Measurements from ENCODE around the gene PABPN1L. TPM values are rescaled to one million over a fixed set of nuclear protein-coding genes. Genes with fewer than 3 reads are reported as not detected.

Gene PABPN1L
- total and polyA plus RNA-seq, 10 of the 15 experiments (the other 5 are each of a cell fraction or from before 2014, with no cell fraction given): not detected

DNA sequence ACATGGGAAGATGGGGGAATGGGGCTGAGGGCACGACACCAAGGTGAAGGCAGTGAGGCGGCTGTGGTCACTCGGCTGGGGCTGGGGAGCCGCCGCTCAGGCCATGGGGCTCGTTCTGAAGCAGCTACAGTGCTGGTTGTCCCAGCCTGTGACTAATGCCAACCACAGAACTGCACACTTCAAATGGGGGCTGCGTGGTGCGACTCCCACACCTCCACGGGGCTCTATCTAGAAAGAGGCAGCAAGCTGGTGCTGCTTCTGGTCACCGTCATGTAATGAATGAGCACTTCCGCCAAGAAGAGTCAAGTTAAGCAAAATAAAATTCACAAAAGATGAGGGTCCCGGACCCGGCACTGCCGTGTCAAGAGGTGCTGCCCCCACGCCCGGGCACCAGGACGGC lies 29.7 kb downstream of the PABPN1L start:
- H3K4me3 ChIP-seq: no peak overlapping the region
- H3K27me3 ChIP-seq (replicated peaks in 1 of 2; ENCODE audit: control insufficient read depth in 2 of 2, insufficient read depth in 2 of 2, low read length in 1 of 2): no peaks in the 10 kb centered on the region
- TF ChIP-seq BMI1 (IDR thresholded peaks at IDR 0.05; ENCODE audit: borderline replicate concordance) (no peak), HDAC2 (IDR thresholded peaks at IDR 0.05) (no peak), ZZZ3 (IDR thresholded peaks at IDR 0.05; ENCODE audit: control insufficient read depth, insufficient read length, low read depth) (no peak), NR2C2 (IDR thresholded peaks at IDR 0.05; ENCODE audit: borderline replicate concordance, control insufficient read depth, insufficient read length, low read depth) (no peak), JUNB (IDR thresholded peaks at IDR 0.05) (no peak), JUND (IDR thresholded peaks at IDR 0.05; ENCODE audit: low read depth, low read length) (no peak), POLR2AphosphoS2 (IDR thresholded peaks at IDR 0.05; ENCODE audit: low read depth, low read length) (no peak)
- TF ChIP-seq, protein P1, sequence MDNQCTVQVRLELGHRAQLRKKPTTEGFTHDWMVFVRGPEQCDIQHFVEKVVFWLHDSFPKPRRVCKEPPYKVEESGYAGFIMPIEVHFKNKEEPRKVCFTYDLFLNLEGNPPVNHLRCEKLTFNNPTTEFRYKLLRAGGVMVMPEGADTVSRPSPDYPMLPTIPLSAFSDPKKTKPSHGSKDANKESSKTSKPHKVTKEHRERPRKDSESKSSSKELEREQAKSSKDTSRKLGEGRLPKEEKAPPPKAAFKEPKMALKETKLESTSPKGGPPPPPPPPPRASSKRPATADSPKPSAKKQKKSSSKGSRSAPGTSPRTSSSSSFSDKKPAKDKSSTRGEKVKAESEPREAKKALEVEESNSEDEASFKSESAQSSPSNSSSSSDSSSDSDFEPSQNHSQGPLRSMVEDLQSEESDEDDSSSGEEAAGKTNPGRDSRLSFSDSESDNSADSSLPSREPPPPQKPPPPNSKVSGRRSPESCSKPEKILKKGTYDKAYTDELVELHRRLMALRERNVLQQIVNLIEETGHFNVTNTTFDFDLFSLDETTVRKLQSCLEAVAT (IDR thresholded peaks at IDR 0.05): no peak
- TF ChIP-seq, protein P2, sequence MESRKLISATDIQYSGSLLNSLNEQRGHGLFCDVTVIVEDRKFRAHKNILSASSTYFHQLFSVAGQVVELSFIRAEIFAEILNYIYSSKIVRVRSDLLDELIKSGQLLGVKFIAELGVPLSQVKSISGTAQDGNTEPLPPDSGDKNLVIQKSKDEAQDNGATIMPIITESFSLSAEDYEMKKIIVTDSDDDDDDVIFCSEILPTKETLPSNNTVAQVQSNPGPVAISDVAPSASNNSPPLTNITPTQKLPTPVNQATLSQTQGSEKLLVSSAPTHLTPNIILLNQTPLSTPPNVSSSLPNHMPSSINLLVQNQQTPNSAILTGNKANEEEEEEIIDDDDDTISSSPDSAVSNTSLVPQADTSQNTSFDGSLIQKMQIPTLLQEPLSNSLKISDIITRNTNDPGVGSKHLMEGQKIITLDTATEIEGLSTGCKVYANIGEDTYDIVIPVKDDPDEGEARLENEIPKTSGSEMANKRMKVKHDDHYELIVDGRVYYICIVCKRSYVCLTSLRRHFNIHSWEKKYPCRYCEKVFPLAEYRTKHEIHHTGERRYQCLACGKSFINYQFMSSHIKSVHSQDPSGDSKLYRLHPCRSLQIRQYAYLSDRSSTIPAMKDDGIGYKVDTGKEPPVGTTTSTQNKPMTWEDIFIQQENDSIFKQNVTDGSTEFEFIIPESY (IDR thresholded peaks at IDR 0.05): no peak
- H3K4me1 ChIP-seq (ENCODE audit: control insufficient read depth, insufficient read depth, low read length): no peaks in the 10 kb centered on the region
- no TSS peak for BruUV-seq (replicated peaks)
- H3K4me2 ChIP-seq (ENCODE audit: control insufficient read depth, insufficient read depth): no peak overlapping the region
- ChIA-PET CTCF (no interaction called here), POLR2A (no interaction called here), RAD21 (ENCODE audit: unreplicated experiment) (no interaction called here), SMC1A (ENCODE audit: uncharacterized antibody, unreplicated experiment) (no interaction called here)
- H2AFZ ChIP-seq (ENCODE audit: control insufficient read depth, low read depth, low read length): no peak overlapping the region
- no peaks in the 10 kb centered on the region for H3K9me3 ChIP-seq (replicated peaks; ENCODE audit: control insufficient read depth, insufficient read depth, low read length)
- no peaks in the 10 kb centered on the region for H3K79me2 ChIP-seq (ENCODE audit: control insufficient read depth, insufficient read depth, low read length)
- in situ Hi-C loops (cut with MboI) (no loop called here), intact Hi-C loops (cut with micrococcal nuclease; ENCODE audit: unreplicated experiment) (no loop called here)
- DNase-seq (ENCODE audit: low read depth, low spot score) (no peak), ATAC-seq (no peak), FAIRE-seq (no peak)
- no peaks in the 10 kb centered on the region for H4K20me1 ChIP-seq (ENCODE audit: control insufficient read depth, insufficient read depth)
- H3K9ac ChIP-seq (ENCODE audit: control insufficient read depth, insufficient read depth, low read length): no peak overlapping the region
- 57% methylated on average over 17 of the region's 17 CpGs for WGBS (ENCODE audit: insufficient coverage, insufficient replicate concordance, low lambda C conversion rate, missing lambda C conversion rate)
- no peaks in the 10 kb centered on the region; a peak in 1 of 4 replicates for H3K36me3 ChIP-seq (ENCODE audit: control insufficient read depth in 2 of 2, insufficient read depth in 2 of 2, low read length in 1 of 2)
- no peak overlapping the region for H3K27ac ChIP-seq (ENCODE audit: control insufficient read depth, insufficient read depth)
